Right lobe of liver (tissue), 6 donors: Measurements from ENCODE around the gene GABRG3. TPM values are rescaled to one million over a fixed set of nuclear protein-coding genes. Genes with fewer than 3 reads are reported as not detected.

Source experiments
- ATAC-seq, 4 donors: fragments of 200-7000 bp; cut with Tn5 transposase; one replicate each; pipeline ENCODE4 v1.9.1; 2020; ENCODE audit warnings: mild to moderate bottlenecking in 4 of 4, moderate library complexity in 4 of 4
- DNase-seq, 3 donors: peaks; one replicate each; pipeline ENCODE4 v3.0.0-alpha.2; 2020
- H3K27ac ChIP-seq, 3 donors: fragments of 200-600 bp; one replicate each; pipeline ENCODE4 v1.8.0; 2022
- H3K27me3 ChIP-seq, 2 donors: fragments of 200-600 bp; one replicate each; pipeline ENCODE4 v1.8.0; 2022
- H3K36me3 ChIP-seq, 4 donors: fragments of 200-600 bp; sonication (generic) in 1 of 4; one replicate each; pipeline versions ENCODE4 v1.5.1 to v1.8.0; 2017 to 2022; ENCODE audit warnings: control low read depth in 1 of 4
- H3K4me1 ChIP-seq, 4 donors: fragments of 200-600 bp; sonication (generic) in 1 of 4; one replicate each; pipeline versions ENCODE4 v1.5.1 to v1.8.0; 2017 to 2022; ENCODE audit warnings: control low read depth in 1 of 4
- H3K4me3 ChIP-seq, 3 donors: fragments of 200-600 bp; one replicate each; pipeline ENCODE4 v1.8.0; 2022
- H3K9me3 ChIP-seq, 4 donors: fragments of 200-600 bp; sonication (generic) in 1 of 4; one replicate each; pipeline versions ENCODE4 v1.5.1 to v1.8.0; 2017 to 2022; ENCODE audit warnings: control low read depth in 1 of 4
- POLR2A ChIP-seq: fragments of 450-650 bp; IDR thresholded peaks from one replicate; pipeline ENCODE4 v1.6.1; 2017; ENCODE audit warnings: antibody characterized with exemption, mild to moderate bottlenecking
- WGBS: methylation state at CpG from one replicate; pipeline ENCODE4 v1.1.6; 2018; ENCODE audit warnings: low coverage, low lambda C conversion rate; ENCODE audit not compliant: insufficient coverage; ENCODE audit errors: missing lambda C conversion rate; 5-methylcytosine and 5-hydroxymethylcytosine counted together
- intact Hi-C, 2 donors: fragments of 100-400 bp; cut with DNase I; formaldehyde crosslinking; loops; one replicate each; pipeline versions ENCODE4 v1.11.2 to v1.14.1; 2022
- total RNA-seq, 6 experiments: library from RNA; depleted of rRNA in 2 of 6; stranded (reverse); fragments of >200 nt in 2 of 6; fragmentation: NEBNext Ultra II Directional in 3 of 6; extraction: Animal tissue kit (Norgen Biotek cat#: 25700) in 3 of 6; gene quantifications; one replicate each; pipeline versions ENCODE4 v1.1.0 to v1.2.4, GENCODE V29; 2016 to 2023
- TF ChIP-seq, protein P1 (sequence below), 4 donors: fragments of 200-600 bp in 3 of 4; fragments of 450-650 bp in 1 of 4; IDR thresholded peaks; one replicate each; pipeline versions ENCODE4 v1.5.1 to v1.8.0; 2016 to 2022; ENCODE audit warnings: antibody characterized with exemption in 4 of 4, mild to moderate bottlenecking in 2 of 4
- donor health status: DM: no; HTN: yes; CAD: no.
- donor health status: DM: no; HTN: no; CAD: no.
- donor health status: DM: no; HTN: no; CAD: no.
- donor health status: DM: no; HTN: yes; CAD: no.
- donor health status: DM: no; HTN: yes; CAD: no.

The GABRG3 gene
- total RNA-seq, 6 experiments from 2014 or later, result 0.18 TPM; not detected in 5

GRCh38 chr15:27062951-27063350 lies 92.0 kb downstream of the GABRG3 start:
- H3K4me1 ChIP-seq, result no peaks in the 10 kb centered on the region
- H3K27ac ChIP-seq, result no peak overlapping the region
- H3K36me3 ChIP-seq, result no peaks in the 10 kb centered on the region
- H3K9me3 ChIP-seq, result no peaks in the 10 kb centered on the region
- no peak overlapping the region for H3K4me3 ChIP-seq
- ATAC-seq (no peak), DNase-seq (no peak)
- H3K27me3 ChIP-seq, result no peaks in the 10 kb centered on the region
- intact Hi-C loops, result no loop called here
- no peak for TF ChIP-seq POLR2A
- TF ChIP-seq, protein P1, sequence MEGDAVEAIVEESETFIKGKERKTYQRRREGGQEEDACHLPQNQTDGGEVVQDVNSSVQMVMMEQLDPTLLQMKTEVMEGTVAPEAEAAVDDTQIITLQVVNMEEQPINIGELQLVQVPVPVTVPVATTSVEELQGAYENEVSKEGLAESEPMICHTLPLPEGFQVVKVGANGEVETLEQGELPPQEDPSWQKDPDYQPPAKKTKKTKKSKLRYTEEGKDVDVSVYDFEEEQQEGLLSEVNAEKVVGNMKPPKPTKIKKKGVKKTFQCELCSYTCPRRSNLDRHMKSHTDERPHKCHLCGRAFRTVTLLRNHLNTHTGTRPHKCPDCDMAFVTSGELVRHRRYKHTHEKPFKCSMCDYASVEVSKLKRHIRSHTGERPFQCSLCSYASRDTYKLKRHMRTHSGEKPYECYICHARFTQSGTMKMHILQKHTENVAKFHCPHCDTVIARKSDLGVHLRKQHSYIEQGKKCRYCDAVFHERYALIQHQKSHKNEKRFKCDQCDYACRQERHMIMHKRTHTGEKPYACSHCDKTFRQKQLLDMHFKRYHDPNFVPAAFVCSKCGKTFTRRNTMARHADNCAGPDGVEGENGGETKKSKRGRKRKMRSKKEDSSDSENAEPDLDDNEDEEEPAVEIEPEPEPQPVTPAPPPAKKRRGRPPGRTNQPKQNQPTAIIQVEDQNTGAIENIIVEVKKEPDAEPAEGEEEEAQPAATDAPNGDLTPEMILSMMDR (IDR thresholded peaks at IDR 0.05), result no peak
- WGBS, result 77% methylated on average over 6 of the region's 9 CpGs

GRCh38 chr15:27064080-27064479 lies 93.1 kb downstream of the GABRG3 start:
- DNase-seq (no peak), ATAC-seq (no peak)
- H3K27me3 ChIP-seq, result no peaks in the 10 kb centered on the region
- H3K4me3 ChIP-seq, result no peak overlapping the region
- H3K4me1 ChIP-seq, result no peaks in the 10 kb centered on the region
- H3K9me3 ChIP-seq, result no peaks in the 10 kb centered on the region
- H3K27ac ChIP-seq, result no peak overlapping the region
- H3K36me3 ChIP-seq, result no peaks in the 10 kb centered on the region
- no peak for TF ChIP-seq POLR2A
- TF ChIP-seq, protein P1 (IDR thresholded peaks at IDR 0.05), result no peak
- intact Hi-C loops, result no loop called here
- WGBS, result 67% methylated on average over 3 of the region's 12 CpGs

DNA sequence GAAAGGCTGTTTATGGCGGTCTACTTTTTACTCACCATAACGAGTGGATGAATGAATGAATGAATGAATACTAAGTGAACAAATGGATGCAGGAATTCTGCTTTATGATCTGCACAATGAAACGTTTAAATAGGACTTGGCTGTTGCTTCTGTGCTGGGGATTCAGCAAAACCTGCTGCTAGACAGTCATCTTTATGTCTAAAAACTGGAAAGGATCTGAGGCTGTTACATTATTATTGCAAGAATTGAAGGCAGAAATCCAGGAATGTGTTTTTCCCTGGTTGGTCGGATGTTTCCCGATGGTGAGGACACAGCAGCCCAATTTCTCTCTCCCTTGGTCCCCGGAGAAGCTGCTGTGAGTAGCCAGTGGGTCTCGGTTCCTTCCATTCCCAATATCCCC lies 94.2 kb downstream of the GABRG3 start:
- Histone ChIP-seq H3K9me3 (no peaks in the 10 kb centered on the region), H3K27ac (no peak overlapping the region), H3K27me3 (no peaks in the 10 kb centered on the region), H3K4me3 (no peak overlapping the region), H3K4me1 (no peaks in the 10 kb centered on the region), H3K36me3 (no peaks in the 10 kb centered on the region)
- intact Hi-C loops, result no loop called here
- DNase-seq, result no peak
- no peak for ATAC-seq
- WGBS, result 51% methylated on average over 7 of the region's 7 CpGs
- TF ChIP-seq POLR2A, result no peak
- TF ChIP-seq, protein P1 (IDR thresholded peaks at IDR 0.05), result no peak

DNA sequence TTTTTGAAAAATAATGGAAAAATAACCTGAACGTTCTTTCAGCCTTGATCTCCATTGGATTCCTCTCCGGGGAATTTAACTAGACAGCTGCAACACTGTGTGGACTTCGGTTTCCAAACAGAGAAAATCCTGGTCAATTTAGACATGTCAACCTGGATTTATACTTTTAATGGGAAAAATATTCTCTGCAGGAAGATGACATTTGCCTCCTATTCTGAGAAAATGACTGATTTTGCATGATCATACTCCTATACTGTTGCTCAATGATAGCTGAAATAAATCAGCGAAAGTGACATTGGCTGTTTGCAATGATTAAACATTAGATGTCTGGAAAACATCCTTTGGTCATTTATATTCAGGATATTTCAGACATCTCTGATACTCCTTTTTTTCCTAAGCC lies 94.8 kb downstream of the GABRG3 start:
- DNase-seq (no peak), ATAC-seq (no peak)
- intact Hi-C loops, result no loop called here
- WGBS, result 43% methylated on average over 4 of the region's 4 CpGs
- H3K27me3 ChIP-seq, result no peaks in the 10 kb centered on the region
- no peak overlapping the region for H3K27ac ChIP-seq
- no peaks in the 10 kb centered on the region for H3K36me3 ChIP-seq
- no peaks in the 10 kb centered on the region for H3K4me1 ChIP-seq
- no peaks in the 10 kb centered on the region for H3K9me3 ChIP-seq
- H3K4me3 ChIP-seq, result no peak overlapping the region
- no peak for TF ChIP-seq POLR2A
- TF ChIP-seq, protein P1 (IDR thresholded peaks at IDR 0.05), result no peak

GRCh38 chr15:27066446-27066845 lies 95.5 kb downstream of the GABRG3 start:
- intact Hi-C loops, result no loop called here
- H3K9me3 ChIP-seq, result no peaks in the 10 kb centered on the region

More at GRCh38 chr15:27066446-27066845, 95.5 kb downstream of the GABRG3 start:
- no peak overlapping the region for H3K27ac ChIP-seq
- no peak overlapping the region for H3K4me3 ChIP-seq
- DNase-seq, result no peak
- ATAC-seq, result no peak
- no peaks in the 10 kb centered on the region for H3K27me3 ChIP-seq
- TF ChIP-seq POLR2A, result no peak
- TF ChIP-seq, protein P1 (IDR thresholded peaks at IDR 0.05), result no peak
- no peaks in the 10 kb centered on the region for H3K36me3 ChIP-seq
- WGBS, result 25% methylated on average over 2 of the region's 2 CpGs
- H3K4me1 ChIP-seq, result no peaks in the 10 kb centered on the region
